Measurements from ENCODE around the gene FGD2. TPM values are rescaled to one million over a fixed set of nuclear protein-coding genes. Genes with fewer than 3 reads are reported as not detected.

Gene FGD2
- total and polyA plus RNA-seq, 2 experiments from 2014 or later, result 0.13 to 0.14 TPM

- no peaks in the 10 kb centered on the region for H3K36me3 ChIP-seq (ENCODE audit: insufficient read depth)
- TF ChIP-seq CTCF (conservative IDR thresholded peaks at IDR 0.05; ENCODE audit: low read depth in 2 of 2) (no peak), ETS1 (IDR thresholded peaks at IDR 0.05) (no peak), JUNB (IDR thresholded peaks at IDR 0.05; ENCODE audit: unreplicated experiment) (no peak), CREB1 (CRISPR knock-in tag; IDR thresholded peaks at IDR 0.05; ENCODE audit: low read depth) (no peak), NANOG (IDR thresholded peaks at IDR 0.05; ENCODE audit: borderline replicate concordance) (no peak), ZNF331 (CRISPR knock-in tag; IDR thresholded peaks at IDR 0.05; ENCODE audit: low read depth) (no peak), REST (IDR thresholded peaks at IDR 0.05; ENCODE audit: unreplicated experiment) (no peak), EZH2 (IDR thresholded peaks at IDR 0.05; ENCODE audit: low read depth, unreplicated experiment) (no peak), EZH2phosphoT487 (IDR thresholded peaks at IDR 0.05; ENCODE audit: unreplicated experiment) (no peak), ZNF114 (CRISPR knock-in tag; IDR thresholded peaks at IDR 0.05) (no peak), POLR2AphosphoS5 (IDR thresholded peaks at IDR 0.05; ENCODE audit: low read depth) (no peak)
- TF ChIP-seq, protein P1, sequence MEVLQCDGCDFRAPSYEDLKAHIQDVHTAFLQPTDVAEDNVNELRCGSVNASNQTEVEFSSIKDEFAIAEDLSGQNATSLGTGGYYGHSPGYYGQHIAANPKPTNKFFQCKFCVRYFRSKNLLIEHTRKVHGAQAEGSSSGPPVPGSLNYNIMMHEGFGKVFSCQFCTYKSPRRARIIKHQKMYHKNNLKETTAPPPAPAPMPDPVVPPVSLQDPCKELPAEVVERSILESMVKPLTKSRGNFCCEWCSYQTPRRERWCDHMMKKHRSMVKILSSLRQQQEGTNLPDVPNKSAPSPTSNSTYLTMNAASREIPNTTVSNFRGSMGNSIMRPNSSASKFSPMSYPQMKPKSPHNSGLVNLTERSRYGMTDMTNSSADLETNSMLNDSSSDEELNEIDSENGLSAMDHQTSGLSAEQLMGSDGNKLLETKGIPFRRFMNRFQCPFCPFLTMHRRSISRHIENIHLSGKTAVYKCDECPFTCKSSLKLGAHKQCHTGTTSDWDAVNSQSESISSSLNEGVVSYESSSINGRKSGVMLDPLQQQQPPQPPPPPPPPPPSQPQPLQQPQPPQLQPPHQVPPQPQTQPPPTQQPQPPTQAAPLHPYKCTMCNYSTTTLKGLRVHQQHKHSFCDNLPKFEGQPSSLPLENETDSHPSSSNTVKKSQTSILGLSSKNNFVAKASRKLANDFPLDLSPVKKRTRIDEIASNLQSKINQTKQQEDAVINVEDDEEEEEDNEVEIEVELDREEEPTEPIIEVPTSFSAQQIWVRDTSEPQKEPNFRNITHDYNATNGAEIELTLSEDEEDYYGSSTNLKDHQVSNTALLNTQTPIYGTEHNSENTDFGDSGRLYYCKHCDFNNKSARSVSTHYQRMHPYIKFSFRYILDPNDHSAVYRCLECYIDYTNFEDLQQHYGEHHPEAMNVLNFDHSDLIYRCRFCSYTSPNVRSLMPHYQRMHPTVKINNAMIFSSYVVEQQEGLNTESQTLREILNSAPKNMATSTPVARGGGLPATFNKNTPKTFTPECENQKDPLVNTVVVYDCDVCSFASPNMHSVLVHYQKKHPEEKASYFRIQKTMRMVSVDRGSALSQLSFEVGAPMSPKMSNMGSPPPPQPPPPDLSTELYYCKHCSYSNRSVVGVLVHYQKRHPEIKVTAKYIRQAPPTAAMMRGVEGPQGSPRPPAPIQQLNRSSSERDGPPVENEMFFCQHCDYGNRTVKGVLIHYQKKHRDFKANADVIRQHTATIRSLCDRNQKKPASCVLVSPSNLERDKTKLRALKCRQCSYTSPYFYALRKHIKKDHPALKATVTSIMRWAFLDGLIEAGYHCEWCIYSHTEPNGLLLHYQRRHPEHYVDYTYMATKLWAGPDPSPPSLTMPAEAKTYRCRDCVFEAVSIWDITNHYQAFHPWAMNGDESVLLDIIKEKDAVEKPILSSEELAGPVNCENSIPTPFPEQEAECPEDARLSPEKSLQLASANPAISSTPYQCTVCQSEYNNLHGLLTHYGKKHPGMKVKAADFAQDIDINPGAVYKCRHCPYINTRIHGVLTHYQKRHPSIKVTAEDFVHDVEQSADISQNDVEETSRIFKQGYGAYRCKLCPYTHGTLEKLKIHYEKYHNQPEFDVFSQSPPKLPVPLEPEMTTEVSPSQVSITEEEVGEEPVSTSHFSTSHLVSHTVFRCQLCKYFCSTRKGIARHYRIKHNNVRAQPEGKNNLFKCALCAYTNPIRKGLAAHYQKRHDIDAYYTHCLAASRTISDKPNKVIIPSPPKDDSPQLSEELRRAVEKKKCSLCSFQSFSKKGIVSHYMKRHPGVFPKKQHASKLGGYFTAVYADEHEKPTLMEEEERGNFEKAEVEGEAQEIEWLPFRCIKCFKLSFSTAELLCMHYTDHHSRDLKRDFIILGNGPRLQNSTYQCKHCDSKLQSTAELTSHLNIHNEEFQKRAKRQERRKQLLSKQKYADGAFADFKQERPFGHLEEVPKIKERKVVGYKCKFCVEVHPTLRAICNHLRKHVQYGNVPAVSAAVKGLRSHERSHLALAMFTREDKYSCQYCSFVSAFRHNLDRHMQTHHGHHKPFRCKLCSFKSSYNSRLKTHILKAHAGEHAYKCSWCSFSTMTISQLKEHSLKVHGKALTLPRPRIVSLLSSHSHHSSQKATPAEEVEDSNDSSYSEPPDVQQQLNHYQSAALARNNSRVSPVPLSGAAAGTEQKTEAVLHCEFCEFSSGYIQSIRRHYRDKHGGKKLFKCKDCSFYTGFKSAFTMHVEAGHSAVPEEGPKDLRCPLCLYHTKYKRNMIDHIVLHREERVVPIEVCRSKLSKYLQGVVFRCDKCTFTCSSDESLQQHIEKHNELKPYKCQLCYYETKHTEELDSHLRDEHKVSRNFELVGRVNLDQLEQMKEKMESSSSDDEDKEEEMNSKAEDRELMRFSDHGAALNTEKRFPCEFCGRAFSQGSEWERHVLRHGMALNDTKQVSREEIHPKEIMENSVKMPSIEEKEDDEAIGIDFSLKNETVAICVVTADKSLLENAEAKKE (CRISPR knock-in tag; IDR thresholded peaks at IDR 0.05), result no peak
- Mint-ChIP-seq H3K27me3 (ENCODE audit: insufficient read depth, low read depth, poor library complexity) (peaks cover 4% of the 10 kb centered on the region), H3K4me1 (peaks cover 12% of the 10 kb centered on the region), H3K4me3 (no peak overlapping the region), H3K9me3 (no peaks in the 10 kb centered on the region), H3K36me3 (ENCODE audit: low read depth) (no peaks in the 10 kb centered on the region), H3K27ac (no peak overlapping the region)
- no peaks in the 10 kb centered on the region for H3K27me3 ChIP-seq (ENCODE audit: insufficient read depth)
- H3K27ac ChIP-seq (ENCODE audit: low read depth), result no peak overlapping the region
- H2AFZ ChIP-seq, result no peak overlapping the region
- no peaks in the 10 kb centered on the region; the same call in 1 of the 2 replicates for H3K4me1 ChIP-seq (ENCODE audit: insufficient read depth)
- no peaks in the 10 kb centered on the region for H3K9me2 ChIP-seq (ENCODE audit: insufficient read depth)
- ATAC-seq, result no peak
- H3K4me2 ChIP-seq, result no peak overlapping the region
- DNase-seq (ENCODE audit: low spot score), result no peak
- H3K4me3 ChIP-seq, result no peak overlapping the region
- no peaks in the 10 kb centered on the region for H4K20me1 ChIP-seq (replicated peaks; ENCODE audit: insufficient read depth)
- no peaks in the 10 kb centered on the region for H3K79me2 ChIP-seq (replicated peaks; ENCODE audit: insufficient read depth)
- no peaks in the 10 kb centered on the region for H3F3A ChIP-seq (replicated peaks; ENCODE audit: low read depth)
Measured at GRCh38 chr6:36957773-36958271, 47.6 kb upstream of the FGD2 start.
